ENCODE data around the gene ELK3. TPM values are rescaled to one million over a fixed set of nuclear protein-coding genes. Genes with fewer than 3 reads are reported as not detected.

ELK3 gene
- polyA plus RNA-seq, 1 donor, result 21.0 TPM

DNA sequence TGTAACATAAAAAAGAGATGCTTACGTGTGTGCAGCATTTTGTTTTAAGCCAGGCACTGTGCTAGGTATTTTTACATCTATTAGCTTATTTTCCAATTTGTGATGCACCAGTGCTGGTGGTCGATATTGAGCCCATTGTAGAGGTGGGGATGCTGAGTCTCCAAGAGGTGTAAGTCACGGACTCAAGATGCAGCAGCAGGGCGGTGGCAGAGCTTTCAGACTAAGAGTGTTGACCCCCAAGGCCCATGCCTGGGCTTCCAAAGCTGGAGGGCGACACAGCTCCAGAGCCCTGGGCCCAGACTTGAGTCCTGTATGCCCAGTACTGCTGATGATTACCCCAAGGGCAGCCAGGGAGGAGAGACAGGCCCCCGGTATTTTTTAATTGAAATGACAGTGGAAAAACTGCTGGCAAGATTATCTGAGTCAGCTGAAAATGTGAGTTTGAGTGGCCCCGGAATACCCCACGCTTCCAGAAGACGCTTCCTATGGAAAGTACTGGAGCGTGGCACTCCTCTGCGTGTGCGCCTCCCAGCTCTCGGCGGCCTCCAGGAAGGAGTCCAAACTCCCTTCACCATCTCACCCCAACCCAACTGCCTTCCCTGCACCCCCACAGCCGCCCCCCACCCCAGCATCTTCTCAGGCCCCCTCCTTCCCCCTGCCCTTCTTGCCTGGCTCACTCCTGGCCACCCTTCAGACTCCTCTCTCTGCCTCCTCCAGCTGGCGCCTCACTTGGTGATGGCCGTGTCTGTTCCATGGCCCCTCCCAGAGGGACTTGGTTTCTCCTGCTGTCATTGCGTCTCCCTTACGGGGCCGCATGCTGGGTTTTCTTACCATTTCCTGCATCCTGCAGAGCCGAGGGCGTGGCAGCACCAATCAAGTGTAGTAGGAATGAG is 40.7 kb downstream of the ELK3 start:
- H3K27ac ChIP-seq (ENCODE audit: low read length), result peak overlapping the region; percentile 50
- no peak for DNase-seq
- no peak overlapping the region for H3K4me3 ChIP-seq (ENCODE audit: low read length)
- no peaks in the 10 kb centered on the region for H3K36me3 ChIP-seq (ENCODE audit: control insufficient read depth, insufficient read depth, low read length)
- no peaks in the 10 kb centered on the region for H3K27me3 ChIP-seq (ENCODE audit: control insufficient read depth, insufficient read depth, low read length)
- 80% methylated on average over 2 of the region's 22 CpGs for WGBS (ENCODE audit: insufficient coverage, low lambda C conversion rate)
- H3K4me1 ChIP-seq (ENCODE audit: control insufficient read depth, insufficient read depth, low read length), result no peaks in the 10 kb centered on the region
- H3K9me3 ChIP-seq (ENCODE audit: control insufficient read depth, low read depth, low read length), result no peaks in the 10 kb centered on the region

DNA sequence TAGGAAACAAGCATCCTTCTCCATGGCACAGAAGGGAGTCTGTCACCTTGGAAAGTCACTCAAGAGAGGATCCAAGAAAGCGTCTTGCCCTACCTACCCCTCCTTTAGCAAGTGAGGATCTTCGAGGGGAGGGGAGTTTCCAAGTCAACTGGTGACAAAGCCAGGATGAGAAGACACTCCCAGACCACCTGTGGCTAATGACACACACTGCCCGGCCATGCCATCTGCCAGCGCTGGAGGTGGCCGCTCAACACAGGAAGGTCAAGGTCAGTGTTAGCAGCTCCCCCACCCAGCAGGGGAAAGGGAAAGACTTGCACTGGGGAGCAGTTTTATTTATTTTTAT is 41.3 kb downstream of the ELK3 start:
- Histone ChIP-seq H3K27me3 (ENCODE audit: control insufficient read depth, insufficient read depth, low read length) (no peaks in the 10 kb centered on the region), H3K36me3 (ENCODE audit: control insufficient read depth, insufficient read depth, low read length) (no peaks in the 10 kb centered on the region), H3K9me3 (ENCODE audit: control insufficient read depth, low read depth, low read length) (no peaks in the 10 kb centered on the region), H3K4me1 (ENCODE audit: control insufficient read depth, insufficient read depth, low read length) (no peaks in the 10 kb centered on the region), H3K27ac (ENCODE audit: low read length) (no peak overlapping the region), H3K4me3 (ENCODE audit: low read length) (no peak overlapping the region)
- no CpG with 5 or more reads among the region's 5 CpGs for WGBS (ENCODE audit: insufficient coverage, low lambda C conversion rate)
- no peak for DNase-seq

DNA sequence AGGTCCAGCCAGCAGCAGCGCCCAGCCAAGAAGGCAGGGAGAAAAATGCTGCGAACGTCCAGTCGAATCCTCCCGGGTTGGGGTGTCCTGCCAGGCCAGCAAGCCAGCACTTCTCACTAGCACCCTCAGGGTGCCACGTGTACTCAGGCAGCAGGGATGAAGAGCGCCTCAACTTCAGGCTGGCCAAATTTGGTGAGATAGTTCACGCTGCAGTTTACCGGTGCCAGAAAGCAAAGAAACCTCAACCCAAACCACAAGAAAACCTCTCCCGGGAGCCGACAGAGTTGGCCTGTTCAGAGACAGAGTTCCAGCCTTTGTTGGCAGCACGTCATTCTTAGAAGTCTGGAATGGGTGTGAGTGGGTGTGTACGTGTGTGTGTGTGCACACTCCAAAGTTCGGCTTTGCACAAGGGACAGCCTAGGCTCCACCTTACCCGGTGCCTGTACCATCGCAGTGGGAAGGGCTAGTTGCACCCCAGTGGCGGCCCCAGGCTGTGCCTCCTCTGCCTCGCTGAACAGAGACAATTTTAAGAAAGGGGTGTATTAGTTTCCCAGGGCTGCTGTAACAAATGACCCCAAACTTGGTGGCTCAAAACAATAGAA is 42.1 kb downstream of the ELK3 start:
- Histone ChIP-seq H3K27me3 (ENCODE audit: control insufficient read depth, insufficient read depth, low read length) (no peaks in the 10 kb centered on the region), H3K4me1 (ENCODE audit: control insufficient read depth, insufficient read depth, low read length) (peaks cover under 1% of the 10 kb centered on the region), H3K4me3 (ENCODE audit: low read length) (no peak overlapping the region), H3K9me3 (ENCODE audit: control insufficient read depth, low read depth, low read length) (no peaks in the 10 kb centered on the region), H3K36me3 (ENCODE audit: control insufficient read depth, insufficient read depth, low read length) (no peaks in the 10 kb centered on the region), H3K27ac (ENCODE audit: low read length) (no peak overlapping the region)
- WGBS (ENCODE audit: insufficient coverage, low lambda C conversion rate), result no CpG with 5 or more reads among the region's 18 CpGs
- DNase-seq, result no peak

DNA sequence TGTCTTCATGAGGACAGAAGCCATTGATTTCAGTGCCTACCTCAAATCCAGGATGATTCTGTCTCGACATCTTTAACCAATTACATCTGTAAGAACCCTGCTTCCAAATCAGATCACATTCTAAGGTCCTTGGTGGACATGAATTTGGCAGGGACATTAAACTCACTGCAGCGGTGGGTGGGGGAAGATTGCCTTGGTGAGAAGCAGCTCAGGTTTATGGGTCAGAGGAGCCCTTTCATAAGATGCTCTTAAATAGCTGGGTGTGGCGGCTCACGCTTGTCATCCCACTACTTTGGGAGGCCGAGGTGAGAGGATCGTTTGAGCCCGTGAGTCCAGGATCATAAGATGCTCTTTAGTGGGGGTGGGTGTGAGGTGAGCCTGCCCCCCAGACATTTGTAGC is 42.9 kb downstream of the ELK3 start:
- no peak for DNase-seq
- Histone ChIP-seq H3K9me3 (ENCODE audit: control insufficient read depth, low read depth, low read length) (no peaks in the 10 kb centered on the region), H3K27ac (ENCODE audit: low read length) (no peak overlapping the region), H3K4me3 (ENCODE audit: low read length) (no peak overlapping the region), H3K36me3 (ENCODE audit: control insufficient read depth, insufficient read depth, low read length) (no peaks in the 10 kb centered on the region), H3K27me3 (ENCODE audit: control insufficient read depth, insufficient read depth, low read length) (no peaks in the 10 kb centered on the region), H3K4me1 (ENCODE audit: control insufficient read depth, insufficient read depth, low read length) (peaks cover 4% of the 10 kb centered on the region)
- WGBS (ENCODE audit: insufficient coverage, low lambda C conversion rate), result no CpG with 5 or more reads among the region's 7 CpGs

DNA sequence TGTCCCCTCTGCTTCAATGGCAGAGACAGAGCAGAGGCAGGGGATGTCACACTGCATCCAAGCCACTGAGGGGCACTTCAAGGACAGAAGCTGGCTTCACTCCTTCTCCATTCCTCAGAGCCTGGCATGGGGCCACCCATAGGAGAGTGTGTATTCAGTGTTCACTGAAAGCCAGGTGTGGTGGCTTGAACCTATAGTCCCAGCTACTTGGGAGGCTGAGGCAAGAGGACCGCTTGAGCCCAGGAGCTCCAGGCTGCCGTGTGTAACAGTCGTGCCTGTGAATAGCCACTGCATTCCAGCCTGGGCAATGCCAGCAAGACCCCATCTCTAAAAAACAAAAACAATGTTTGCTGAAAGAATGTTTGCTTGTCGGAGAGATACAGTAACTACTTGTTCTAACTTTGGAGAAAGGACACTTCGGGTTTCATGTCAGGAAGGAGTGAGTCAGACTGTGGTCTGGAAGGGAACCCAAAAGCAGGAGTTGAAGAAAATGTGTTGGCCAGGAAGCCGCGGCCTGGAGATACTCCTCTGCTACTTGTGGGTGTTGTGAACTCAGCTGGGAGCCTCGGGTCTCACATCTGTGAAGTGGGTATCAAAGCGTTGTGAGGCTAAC is 43.4 kb downstream of the ELK3 start:
- H3K9me3 ChIP-seq (ENCODE audit: control insufficient read depth, low read depth, low read length), result no peaks in the 10 kb centered on the region
- no peak overlapping the region for H3K27ac ChIP-seq (ENCODE audit: low read length)
- H3K4me1 ChIP-seq (ENCODE audit: control insufficient read depth, insufficient read depth, low read length), result peaks cover 4% of the 10 kb centered on the region
- no peak overlapping the region for H3K4me3 ChIP-seq (ENCODE audit: low read length)
- 70% methylated on average over 2 of the region's 9 CpGs for WGBS (ENCODE audit: insufficient coverage, low lambda C conversion rate)
- H3K36me3 ChIP-seq (ENCODE audit: control insufficient read depth, insufficient read depth, low read length), result no peaks in the 10 kb centered on the region
- no peaks in the 10 kb centered on the region for H3K27me3 ChIP-seq (ENCODE audit: control insufficient read depth, insufficient read depth, low read length)
- DNase-seq, result no peak

DNA sequence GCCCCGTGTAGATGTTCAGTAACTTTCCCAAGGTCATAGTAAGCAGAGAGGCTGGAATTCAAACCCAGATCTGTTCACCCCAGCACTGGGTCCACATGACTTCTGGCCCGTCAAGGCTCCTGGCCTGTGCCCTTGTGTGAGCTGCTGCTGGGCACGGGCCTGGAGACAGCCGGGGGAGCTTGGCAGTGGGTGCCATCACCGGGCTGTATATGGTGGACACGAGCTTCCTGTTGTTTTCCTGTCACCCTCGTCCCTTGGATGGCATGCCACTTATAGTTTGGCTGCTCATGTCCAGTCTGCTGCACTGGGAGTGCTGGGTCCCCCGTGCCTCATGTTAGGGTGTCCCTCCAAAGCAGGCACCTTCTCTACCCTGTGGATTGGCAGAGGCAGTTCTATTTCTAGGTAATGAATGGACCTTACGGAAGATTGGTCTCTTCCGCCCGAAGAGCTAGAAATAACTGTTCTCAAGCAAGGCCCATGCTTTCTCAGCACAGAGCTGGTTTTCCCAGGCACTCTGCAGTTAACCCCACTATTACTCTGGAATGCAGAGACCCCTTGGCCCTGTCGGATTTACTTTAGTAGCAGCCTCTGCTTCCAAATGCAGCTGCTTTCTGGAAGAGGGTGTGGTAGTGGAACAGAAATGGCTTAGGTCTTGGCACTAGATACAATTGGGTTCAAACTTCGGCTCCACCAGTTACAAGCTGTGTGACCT is 44.3 kb downstream of the ELK3 start:
- 100% methylated on average over 1 of the region's 13 CpGs for WGBS (ENCODE audit: insufficient coverage, low lambda C conversion rate)
- Histone ChIP-seq H3K36me3 (ENCODE audit: control insufficient read depth, insufficient read depth, low read length) (no peaks in the 10 kb centered on the region), H3K27me3 (ENCODE audit: control insufficient read depth, insufficient read depth, low read length) (no peaks in the 10 kb centered on the region), H3K4me3 (ENCODE audit: low read length) (no peak overlapping the region), H3K9me3 (ENCODE audit: control insufficient read depth, low read depth, low read length) (no peaks in the 10 kb centered on the region), H3K27ac (ENCODE audit: low read length) (no peak overlapping the region), H3K4me1 (ENCODE audit: control insufficient read depth, insufficient read depth, low read length) (peaks cover 4% of the 10 kb centered on the region)
- DNase-seq, result no peak

DNA sequence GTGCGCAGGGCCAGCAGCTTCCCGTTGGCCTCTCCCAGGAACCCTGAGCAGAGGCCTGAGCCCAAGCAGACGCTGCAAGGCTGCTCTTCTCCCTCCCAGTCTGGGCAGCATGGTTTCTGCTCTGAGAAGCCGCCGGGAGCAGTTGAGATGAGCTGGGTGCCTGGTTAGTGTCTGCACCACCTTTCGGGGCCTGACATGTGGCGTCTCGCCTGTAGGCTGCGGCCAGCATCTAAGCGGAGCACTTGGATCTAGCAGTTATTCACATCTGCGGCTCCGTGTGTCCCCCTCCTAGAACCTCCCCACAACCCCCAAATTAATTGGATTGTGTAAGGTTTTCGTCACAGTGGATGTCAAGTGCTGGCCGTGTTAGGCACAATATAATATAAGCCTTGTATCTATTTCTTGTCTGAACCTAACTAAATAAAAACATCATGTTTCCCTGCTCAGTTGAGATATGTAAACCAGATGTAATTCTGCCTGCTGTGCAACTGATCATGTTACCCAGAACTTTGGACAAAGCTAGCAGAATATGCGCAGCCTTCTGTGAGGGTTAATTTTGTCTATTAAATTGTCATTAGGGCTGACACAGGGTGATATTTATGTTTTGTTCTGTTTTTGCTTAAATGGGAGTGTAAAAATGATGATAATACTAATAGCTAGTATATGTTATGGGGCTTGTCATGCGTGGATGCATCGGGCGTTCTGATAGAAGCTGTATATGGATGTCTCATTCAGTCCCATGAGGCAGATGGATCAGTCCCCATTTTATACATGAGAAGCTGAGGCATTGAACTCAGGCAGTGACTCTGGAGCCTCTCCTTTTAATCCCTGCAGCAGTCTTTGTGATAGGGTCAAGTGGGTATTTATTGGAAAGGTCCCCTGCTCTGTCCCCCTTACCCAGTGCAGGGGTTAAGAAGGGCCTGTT is 45.8 kb downstream of the ELK3 start:
- H3K9me3 ChIP-seq (ENCODE audit: control insufficient read depth, low read depth, low read length), result no peaks in the 10 kb centered on the region
- DNase-seq, result peak in 1 of 2 donors; percentile 23
- no peak overlapping the region for H3K4me3 ChIP-seq (ENCODE audit: low read length)
- peaks cover 4% of the 10 kb centered on the region for H3K4me1 ChIP-seq (ENCODE audit: control insufficient read depth, insufficient read depth, low read length)
- WGBS (ENCODE audit: insufficient coverage, low lambda C conversion rate), result no CpG with 5 or more reads among the region's 18 CpGs
- no peak overlapping the region for H3K27ac ChIP-seq (ENCODE audit: low read length)
- no peaks in the 10 kb centered on the region for H3K27me3 ChIP-seq (ENCODE audit: control insufficient read depth, insufficient read depth, low read length)
- H3K36me3 ChIP-seq (ENCODE audit: control insufficient read depth, insufficient read depth, low read length), result no peaks in the 10 kb centered on the region

DNA sequence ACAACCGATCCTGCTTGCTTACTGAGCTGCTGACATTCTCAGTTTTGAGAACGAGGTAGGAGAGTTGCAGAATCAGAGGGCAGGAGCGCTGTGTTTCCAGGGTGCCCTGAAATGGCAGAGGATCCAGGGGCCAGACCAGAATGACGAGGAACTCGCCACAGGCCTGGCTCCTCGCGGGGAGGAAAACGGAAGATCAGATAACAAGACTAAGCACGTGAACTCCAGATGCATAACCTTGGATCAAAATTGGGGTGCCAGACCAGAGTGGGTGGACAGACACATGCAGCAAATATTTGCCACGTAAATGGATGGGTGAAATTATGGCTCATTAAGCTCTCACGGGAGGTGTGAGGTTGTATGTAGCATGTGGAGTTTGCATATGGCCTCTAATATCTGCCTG is 46.5 kb downstream of the ELK3 start:
- H3K4me3 ChIP-seq (ENCODE audit: low read length), result no peak overlapping the region
- no peaks in the 10 kb centered on the region for H3K27me3 ChIP-seq (ENCODE audit: control insufficient read depth, insufficient read depth, low read length)
- H3K4me1 ChIP-seq (ENCODE audit: control insufficient read depth, insufficient read depth, low read length), result peaks cover 4% of the 10 kb centered on the region
- DNase-seq, result no peak
- no peak overlapping the region for H3K27ac ChIP-seq (ENCODE audit: low read length)
- H3K9me3 ChIP-seq (ENCODE audit: control insufficient read depth, low read depth, low read length), result no peaks in the 10 kb centered on the region
- no CpG with 5 or more reads among the region's 11 CpGs for WGBS (ENCODE audit: insufficient coverage, low lambda C conversion rate)
- no peaks in the 10 kb centered on the region for H3K36me3 ChIP-seq (ENCODE audit: control insufficient read depth, insufficient read depth, low read length)

DNA sequence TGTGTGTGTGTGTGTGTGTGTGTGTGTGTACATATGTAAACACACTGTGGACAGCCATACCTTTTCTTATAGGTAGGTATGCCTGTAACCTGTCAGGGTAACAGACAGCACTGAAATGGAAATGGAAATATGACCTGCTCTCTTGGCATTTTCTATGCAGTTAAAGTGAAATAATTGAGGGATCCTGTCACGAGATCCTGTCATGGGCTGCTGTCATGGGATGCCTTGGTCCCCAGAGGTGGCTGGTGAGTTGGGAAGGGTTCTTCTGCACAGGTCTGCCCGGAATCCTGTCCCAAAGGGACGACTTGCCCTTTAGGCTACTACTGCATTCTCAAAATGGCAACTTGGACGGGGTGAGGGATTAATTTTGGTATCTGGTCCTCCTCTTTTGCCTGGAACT is 47.3 kb downstream of the ELK3 start:
- no peak overlapping the region for H3K4me3 ChIP-seq (ENCODE audit: low read length)
- H3K4me1 ChIP-seq (ENCODE audit: control insufficient read depth, insufficient read depth, low read length), result peaks cover 4% of the 10 kb centered on the region
- H3K9me3 ChIP-seq (ENCODE audit: control insufficient read depth, low read depth, low read length), result no peaks in the 10 kb centered on the region
- WGBS (ENCODE audit: insufficient coverage, low lambda C conversion rate), result no CpG with 5 or more reads among the region's 4 CpGs
- no peak overlapping the region for H3K27ac ChIP-seq (ENCODE audit: low read length)
- no peak for DNase-seq
- H3K27me3 ChIP-seq (ENCODE audit: control insufficient read depth, insufficient read depth, low read length), result no peaks in the 10 kb centered on the region
- H3K36me3 ChIP-seq (ENCODE audit: control insufficient read depth, insufficient read depth, low read length), result no peaks in the 10 kb centered on the region

Measured in large intestine (tissue), 3 donors.